Glutamatergic neuron (in vitro differentiated cells): ENCODE measurements around the gene TEX2. TPM values are rescaled to one million over a fixed set of nuclear protein-coding genes. Genes with fewer than 3 reads are reported as not detected.

Experiments used
- DNase-seq: peaks from one replicate; pipeline ENCODE4 v3.0.0; 2022
- H3K27ac Mint-ChIP-seq: one replicate; pipeline ENCODE4 v1.8.0; 2020; ENCODE audit warnings: mild to moderate bottlenecking, mixed read lengths, inconsistent platforms; ENCODE audit not compliant: unreplicated experiment
- H3K27me3 Mint-ChIP-seq: one replicate; pipeline ENCODE4 v1.8.0; 2020; ENCODE audit warnings: mild to moderate bottlenecking, moderate library complexity, mixed read lengths, inconsistent platforms; ENCODE audit not compliant: unreplicated experiment
- H3K36me3 Mint-ChIP-seq: one replicate; pipeline ENCODE4 v1.8.0; 2020; ENCODE audit warnings: mild to moderate bottlenecking, mixed read lengths, inconsistent platforms; ENCODE audit not compliant: unreplicated experiment
- H3K4me1 Mint-ChIP-seq: one replicate; pipeline ENCODE4 v1.8.0; 2020; ENCODE audit warnings: mild to moderate bottlenecking, low read depth, mixed read lengths, inconsistent platforms; ENCODE audit not compliant: unreplicated experiment
- H3K4me3 Mint-ChIP-seq: one replicate; pipeline ENCODE4 v1.8.0; 2020; ENCODE audit warnings: mild to moderate bottlenecking, mixed read lengths, inconsistent platforms; ENCODE audit not compliant: unreplicated experiment
- H3K9me3 Mint-ChIP-seq: one replicate; pipeline ENCODE4 v1.8.0; 2020; ENCODE audit warnings: mild to moderate bottlenecking, moderate library complexity, mixed read lengths, inconsistent platforms; ENCODE audit not compliant: unreplicated experiment
- total RNA-seq: library from RNA; stranded (reverse); fragmentation: NEBNext Ultra II Directional; extraction: Animal tissue kit (Norgen Biotek cat#: 25700); gene quantifications from one replicate; pipeline ENCODE4 v1.2.1, GENCODE V29; 2021; ENCODE audit not compliant: unreplicated experiment
- TF ChIP-seq, protein P1 (sequence below): fragments of 200-600 bp; sonication (generic); IDR thresholded peaks from one replicate; pipeline ENCODE4 v1.5.0; 2021; ENCODE audit not compliant: partially characterized antibody, unreplicated experiment

Gene TEX2
- total RNA-seq, 1 donor from 2014 or later = 11.7 TPM

DNA sequence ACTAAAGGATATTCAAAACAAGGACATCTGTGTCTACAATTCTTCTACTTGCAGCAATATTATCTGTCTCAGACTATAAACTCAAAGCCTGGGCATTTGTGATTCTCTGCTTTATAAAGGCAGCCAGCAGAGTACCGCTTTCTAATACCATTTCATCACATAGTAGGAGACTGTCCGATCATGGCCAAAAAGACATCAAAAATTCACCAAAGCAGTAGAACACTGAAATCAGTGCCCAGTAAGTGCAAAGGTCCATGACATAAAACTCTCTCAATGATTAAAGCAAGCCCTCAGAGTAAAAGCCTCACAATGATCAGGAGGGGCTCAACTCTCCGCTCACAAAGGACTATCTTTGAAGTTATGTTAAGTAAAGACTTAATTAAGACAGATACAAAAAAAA is 156.1 kb downstream of the TEX2 start:
- Mint-ChIP-seq H3K4me3 (no peak overlapping the region), H3K27ac (no peak overlapping the region), H3K36me3 (no peaks in the 10 kb centered on the region), H3K9me3 (no peaks in the 10 kb centered on the region), H3K27me3 (no peaks in the 10 kb centered on the region), H3K4me1 (peaks cover 3% of the 10 kb centered on the region)
- TF ChIP-seq, protein P1, sequence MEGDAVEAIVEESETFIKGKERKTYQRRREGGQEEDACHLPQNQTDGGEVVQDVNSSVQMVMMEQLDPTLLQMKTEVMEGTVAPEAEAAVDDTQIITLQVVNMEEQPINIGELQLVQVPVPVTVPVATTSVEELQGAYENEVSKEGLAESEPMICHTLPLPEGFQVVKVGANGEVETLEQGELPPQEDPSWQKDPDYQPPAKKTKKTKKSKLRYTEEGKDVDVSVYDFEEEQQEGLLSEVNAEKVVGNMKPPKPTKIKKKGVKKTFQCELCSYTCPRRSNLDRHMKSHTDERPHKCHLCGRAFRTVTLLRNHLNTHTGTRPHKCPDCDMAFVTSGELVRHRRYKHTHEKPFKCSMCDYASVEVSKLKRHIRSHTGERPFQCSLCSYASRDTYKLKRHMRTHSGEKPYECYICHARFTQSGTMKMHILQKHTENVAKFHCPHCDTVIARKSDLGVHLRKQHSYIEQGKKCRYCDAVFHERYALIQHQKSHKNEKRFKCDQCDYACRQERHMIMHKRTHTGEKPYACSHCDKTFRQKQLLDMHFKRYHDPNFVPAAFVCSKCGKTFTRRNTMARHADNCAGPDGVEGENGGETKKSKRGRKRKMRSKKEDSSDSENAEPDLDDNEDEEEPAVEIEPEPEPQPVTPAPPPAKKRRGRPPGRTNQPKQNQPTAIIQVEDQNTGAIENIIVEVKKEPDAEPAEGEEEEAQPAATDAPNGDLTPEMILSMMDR = no peak
- no peak for DNase-seq

DNA sequence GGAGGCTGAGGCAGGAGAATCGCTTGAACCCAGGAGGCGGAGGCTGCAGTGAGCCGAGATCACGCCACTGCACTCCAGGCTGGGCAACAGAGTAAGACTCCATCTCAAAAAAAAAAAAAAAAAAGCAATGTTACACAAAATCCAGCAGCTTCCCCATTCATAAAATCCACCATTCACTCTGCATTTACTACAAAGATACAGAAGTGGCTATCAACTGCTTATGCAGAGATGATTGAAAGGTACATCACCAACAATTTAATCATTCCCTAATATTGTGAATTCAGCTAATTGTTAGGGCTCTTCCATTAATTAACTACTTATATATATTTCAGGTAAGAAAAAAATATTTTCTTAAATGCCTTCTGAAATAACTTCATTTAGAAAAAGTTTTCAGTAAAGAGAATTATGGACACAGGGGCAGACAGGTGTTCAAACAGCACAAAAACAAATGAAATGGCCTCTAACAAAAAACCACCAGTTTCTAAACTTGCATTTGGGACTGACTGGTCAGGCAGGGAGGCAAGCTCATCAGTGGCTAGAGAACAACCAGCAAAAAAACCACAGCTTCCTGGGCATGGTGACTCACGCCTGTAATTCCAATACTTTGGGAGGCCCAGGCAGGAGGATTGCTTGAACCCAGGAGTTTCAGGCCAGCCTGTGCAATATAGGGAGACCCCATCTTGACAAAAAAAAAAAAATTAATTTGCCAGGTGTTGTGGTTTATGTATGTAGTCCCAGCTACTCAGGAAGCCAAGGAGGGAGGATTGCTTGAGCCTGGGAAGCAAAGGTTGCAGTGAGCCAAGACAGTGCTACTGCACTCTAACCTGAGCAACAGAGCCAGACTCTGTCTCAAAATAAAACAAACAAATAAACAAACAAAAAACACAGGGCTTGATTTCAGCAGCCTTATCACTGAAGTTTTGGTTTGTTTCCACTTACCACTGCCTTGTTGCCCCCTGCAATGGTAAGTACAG is 159.4 kb downstream of the TEX2 start:
- DNase-seq = no peak
- Mint-ChIP-seq H3K36me3 (no peaks in the 10 kb centered on the region), H3K4me3 (no peak overlapping the region), H3K9me3 (no peaks in the 10 kb centered on the region), H3K27ac (no peak overlapping the region), H3K27me3 (peaks cover 1% of the 10 kb centered on the region), H3K4me1 (peaks cover 6% of the 10 kb centered on the region)
- TF ChIP-seq, protein P1 = no peak

DNA sequence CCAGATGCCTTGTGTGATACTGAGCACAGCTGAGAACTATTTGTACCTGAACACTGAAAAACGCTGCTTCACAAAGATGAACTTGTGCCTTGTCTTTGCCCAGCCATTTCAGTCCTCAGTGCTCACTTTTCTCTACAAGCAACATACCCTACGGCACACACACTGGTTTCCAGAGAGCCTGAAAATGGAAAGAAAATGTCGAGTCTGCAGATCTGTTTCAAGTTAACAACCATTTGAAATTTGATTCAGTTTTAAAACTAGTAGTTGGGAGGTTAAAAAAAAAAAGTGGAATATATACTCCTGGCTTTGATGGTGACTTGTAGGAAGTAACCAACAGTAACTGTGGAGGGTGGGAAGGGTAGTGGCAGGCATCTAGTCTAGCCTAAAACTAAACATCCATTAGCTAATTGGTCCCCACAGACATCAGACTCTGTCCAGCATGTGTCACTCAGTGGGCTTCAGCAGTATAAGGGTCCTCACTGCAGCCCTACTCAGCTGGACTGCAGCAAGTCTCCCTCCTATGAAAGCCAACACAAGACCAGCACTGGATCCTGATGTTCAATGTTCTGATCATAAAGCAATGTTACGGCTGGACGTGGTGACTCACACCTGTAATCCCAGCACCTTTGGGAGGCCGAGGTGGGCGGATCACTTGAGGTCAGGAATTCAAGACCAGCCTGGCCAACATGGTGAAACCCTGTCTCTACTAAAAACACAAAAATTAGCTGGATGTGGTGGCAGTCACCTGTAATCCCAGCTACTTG is 160.3 kb downstream of the TEX2 start:
- Mint-ChIP-seq H3K27ac (no peak overlapping the region), H3K4me3 (no peak overlapping the region), H3K4me1 (peaks cover 6% of the 10 kb centered on the region), H3K9me3 (no peaks in the 10 kb centered on the region), H3K36me3 (no peaks in the 10 kb centered on the region), H3K27me3 (peaks cover 1% of the 10 kb centered on the region)
- TF ChIP-seq, protein P1 = no peak
- no peak for DNase-seq

DNA sequence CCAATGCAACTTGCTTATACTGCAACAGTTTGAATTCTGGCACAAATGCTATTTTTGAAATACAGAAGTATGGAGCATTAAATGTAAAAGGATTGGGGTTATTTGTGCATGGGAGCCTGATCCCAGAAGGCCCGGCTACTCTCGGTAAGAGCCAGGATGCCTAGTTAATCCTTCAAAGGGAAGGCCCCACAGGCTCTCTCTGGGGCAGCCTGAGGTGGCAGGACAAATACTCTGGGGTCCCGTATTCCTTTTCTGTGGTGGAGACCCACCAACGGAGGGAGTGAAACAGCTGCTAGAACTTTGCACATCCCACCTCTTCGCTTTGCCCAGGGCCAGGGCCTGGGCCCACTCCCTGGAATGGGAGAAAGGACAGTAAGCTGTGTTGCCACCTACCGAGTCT is 163.5 kb downstream of the TEX2 start:
- DNase-seq = no peak
- Mint-ChIP-seq H3K4me1 (peaks cover 4% of the 10 kb centered on the region), H3K4me3 (no peak overlapping the region), H3K27ac (peak overlapping the region; percentile 4), H3K9me3 (no peaks in the 10 kb centered on the region), H3K27me3 (peaks cover 2% of the 10 kb centered on the region), H3K36me3 (peaks cover 7% of the 10 kb centered on the region)
- TF ChIP-seq, protein P1 = no peak

Other genes with a start within 250 kb of the TEX2 start
- not detected for gene ICAM2, start 242.6 kb downstream of the TEX2 start, total RNA-seq
- gene ERN1, start 133.1 kb downstream of the TEX2 start, total RNA-seq = 6.9 TPM
- not detected for gene PECAM1, start 127.6 kb upstream of the TEX2 start, total RNA-seq
- gene MILR1, start 185.9 kb upstream of the TEX2 start, total RNA-seq = not detected
- 25.7 TPM for gene POLG2, start 233.8 kb upstream of the TEX2 start, total RNA-seq
- gene DDX5, start 243.0 kb upstream of the TEX2 start, total RNA-seq = 1,273 TPM
- 120 TPM for gene CEP95, start 243.7 kb upstream of the TEX2 start, total RNA-seq